Esophagus mucosa (tissue), 1 donor: ENCODE measurements around the gene FCGR2B. TPM values are rescaled to one million over a fixed set of nuclear protein-coding genes. Genes with fewer than 3 reads are reported as not detected.

ENCODE experiments used
- total RNA-seq: library from RNA; stranded (reverse); gene quantifications from one replicate; pipeline ENCODE4 v1.2.4, GENCODE V29; 2023
- donor health status: DM: yes; HTN: yes; CAD: no.

Gene FCGR2B
- total RNA-seq, 1 donor from 2014 or later, result 0.80 TPM

Other genes with a start within 250 kb of the FCGR2B start
- gene FCGR2A, start 157.7 kb upstream of the FCGR2B start, total RNA-seq, result 3.1 TPM
- gene HSPA6, start 138.6 kb upstream of the FCGR2B start, total RNA-seq, result 1.4 TPM
- gene FCGR3A, start 113.3 kb upstream of the FCGR2B start, total RNA-seq, result 1.00 TPM
- gene FCGR3B, start 32.0 kb upstream of the FCGR2B start, total RNA-seq, result 0.64 TPM
- gene FCRLA, start 44.1 kb downstream of the FCGR2B start, total RNA-seq, result 0.56 TPM
- gene FCRLB, start 58.4 kb downstream of the FCGR2B start, total RNA-seq, result 0.72 TPM
- 13.0 TPM for gene DUSP12, start 86.6 kb downstream of the FCGR2B start, total RNA-seq
- 11.4 TPM for gene ATF6, start 103.2 kb downstream of the FCGR2B start, total RNA-seq